MM.1S (cell line): ENCODE measurements around the gene TJP2.

Source experiments
- DNase-seq: peaks from one replicate; pipeline ENCODE4 v3.0.0-alpha.2; 2015
- H2AFZ ChIP-seq: fragments of 300-600 bp; sonication (generic); 2 replicates; pipeline ENCODE4 v1.6.0; 2016; ENCODE audit warnings: antibody characterized with exemption, low read length
- H3F3A ChIP-seq: fragments of 300-600 bp; sonication (generic); 2 replicates; pipeline ENCODE4 v1.6.1; 2016; ENCODE audit warnings: mild to moderate bottlenecking, antibody characterized with exemption, low read length, moderate library complexity, mixed read lengths; ENCODE audit not compliant: insufficient read depth
- H3K27ac ChIP-seq: fragments of 300-600 bp; sonication (generic); 2 replicates; pipeline ENCODE4 v1.5.1; 2016; ENCODE audit warnings: mild to moderate bottlenecking, low read length
- H3K27me3 ChIP-seq: fragments of 300-600 bp; sonication (generic); replicated peaks from 2 replicates; pipeline ENCODE4 v1.6.0; 2016; ENCODE audit warnings: low read length; ENCODE audit not compliant: insufficient read depth
- H3K36me3 ChIP-seq: fragments of 300-600 bp; sonication (generic); replicated peaks from 2 replicates; pipeline ENCODE4 v1.6.1; 2016; ENCODE audit warnings: mild to moderate bottlenecking, low read length, mixed read lengths; ENCODE audit not compliant: insufficient read depth
- H3K4me1 ChIP-seq: fragments of 300-600 bp; sonication (generic); 2 replicates; pipeline ENCODE4 v1.6.1; 2016; ENCODE audit warnings: low read length, mixed read lengths
- H3K4me2 ChIP-seq: fragments of 300-600 bp; sonication (generic); 2 replicates; pipeline ENCODE4 v1.6.0; 2016; ENCODE audit warnings: low read depth, low read length
- H3K4me3 ChIP-seq: fragments of 300-600 bp; sonication (generic); 2 replicates; pipeline ENCODE4 v1.5.1; 2016; ENCODE audit warnings: low read length, mixed read lengths
- H3K79me2 ChIP-seq: fragments of 300-600 bp; sonication (generic); 2 replicates; pipeline ENCODE4 v1.6.1; 2016; ENCODE audit warnings: mixed run types, low read length, mixed read lengths
- H3K9ac ChIP-seq: fragments of 300-600 bp; sonication (generic); 2 replicates; pipeline ENCODE4 v1.6.1; 2016; ENCODE audit warnings: low read length, mixed read lengths
- H3K9me2 ChIP-seq: fragments of 300-600 bp; sonication (generic); replicated peaks from 2 replicates; pipeline ENCODE4 v1.6.1; 2016; ENCODE audit warnings: mild to moderate bottlenecking, low read length, mixed read lengths; ENCODE audit not compliant: insufficient read depth
- H3K9me3 ChIP-seq: fragments of 300-600 bp; sonication (generic); replicated peaks from 2 replicates; pipeline ENCODE4 v1.6.1; 2016; ENCODE audit warnings: mild to moderate bottlenecking, low read length, mixed read lengths; ENCODE audit not compliant: insufficient read depth
- H4K20me1 ChIP-seq: fragments of 300-600 bp; sonication (generic); 2 replicates; pipeline ENCODE4 v1.6.1; 2016; ENCODE audit warnings: mild to moderate bottlenecking, low read length, moderate library complexity, mixed read lengths; ENCODE audit not compliant: insufficient read depth
- CTCF ChIP-seq: fragments of 300-600 bp; sonication (generic); IDR thresholded peaks from 2 replicates; pipeline ENCODE4 v1.5.1; 2016; ENCODE audit warnings: antibody characterized with exemption, low read length, mixed read lengths
- EZH2 ChIP-seq: fragments of 300-600 bp; sonication (generic); optimal IDR thresholded peaks from 2 replicates; pipeline ENCODE3; 2017; ENCODE audit warnings: low read depth, mild to moderate bottlenecking, antibody characterized with exemption, low read length, mixed read lengths
- EZH2phosphoT487 ChIP-seq: fragments of 300-600 bp; sonication (generic); IDR thresholded peaks from 2 replicates; pipeline ENCODE4 v1.6.1; 2018; ENCODE audit warnings: antibody characterized with exemption, low read length

TJP2 gene

DNA sequence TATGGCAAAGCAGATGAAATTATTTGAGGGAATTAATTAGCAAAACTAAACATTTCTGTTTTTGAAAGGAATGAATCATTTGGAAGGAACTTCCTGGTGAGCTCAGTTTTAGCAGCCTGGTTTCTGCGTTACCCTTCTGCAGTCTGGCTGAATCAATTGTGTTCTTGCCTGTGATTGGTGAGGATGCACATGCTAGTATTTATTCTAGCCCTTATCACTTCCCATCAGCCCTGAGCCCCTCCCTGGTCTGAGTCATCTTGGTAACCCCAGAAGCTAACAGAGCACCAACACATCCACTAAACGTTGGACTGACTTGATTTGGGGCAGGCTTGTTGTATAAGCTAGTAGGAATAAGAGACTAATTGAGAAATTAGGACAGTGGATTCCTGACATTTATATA, 6.6 kb downstream of the TJP2 start:
- Histone ChIP-seq H3K79me2 (peaks cover 91% of the 10 kb centered on the region), H2AFZ (no peak overlapping the region), H3K36me3 (no peaks in the 10 kb centered on the region), H3K27me3 (no peaks in the 10 kb centered on the region), H3K9ac (no peak overlapping the region), H3K4me2 (no peak overlapping the region), H3K4me3 (no peak overlapping the region), H4K20me1 (no peaks in the 10 kb centered on the region), H3F3A (no peaks in the 10 kb centered on the region; the same call in 1 of the 2 replicates), H3K4me1 (peaks cover 9% of the 10 kb centered on the region), H3K9me3 (no peaks in the 10 kb centered on the region), H3K9me2 (no peaks in the 10 kb centered on the region), H3K27ac (no peak overlapping the region)
- DNase-seq = no peak
- TF ChIP-seq EZH2phosphoT487 (no peak), CTCF (no peak), EZH2 (no peak)

GRCh38 chr9:69181908-69182353, 7.9 kb downstream of the TJP2 start:
- H3K79me2 ChIP-seq = peaks cover 89% of the 10 kb centered on the region
- no peaks in the 10 kb centered on the region for H3K9me3 ChIP-seq
- no peaks in the 10 kb centered on the region for H4K20me1 ChIP-seq
- H3K4me3 ChIP-seq = no peak overlapping the region
- no peaks in the 10 kb centered on the region for H3K9me2 ChIP-seq
- no peaks in the 10 kb centered on the region for H3K27me3 ChIP-seq
- TF ChIP-seq EZH2 (no peak), EZH2phosphoT487 (no peak), CTCF (no peak)
- no peaks in the 10 kb centered on the region for H3F3A ChIP-seq
- H3K27ac ChIP-seq = no peak overlapping the region
- no peak for DNase-seq
- no peak overlapping the region for H2AFZ ChIP-seq
- no peak overlapping the region for H3K4me2 ChIP-seq
- no peaks in the 10 kb centered on the region for H3K36me3 ChIP-seq
- H3K9ac ChIP-seq = no peak overlapping the region
- no peaks in the 10 kb centered on the region; the same call in 1 of the 2 replicates for H3K4me1 ChIP-seq

DNA sequence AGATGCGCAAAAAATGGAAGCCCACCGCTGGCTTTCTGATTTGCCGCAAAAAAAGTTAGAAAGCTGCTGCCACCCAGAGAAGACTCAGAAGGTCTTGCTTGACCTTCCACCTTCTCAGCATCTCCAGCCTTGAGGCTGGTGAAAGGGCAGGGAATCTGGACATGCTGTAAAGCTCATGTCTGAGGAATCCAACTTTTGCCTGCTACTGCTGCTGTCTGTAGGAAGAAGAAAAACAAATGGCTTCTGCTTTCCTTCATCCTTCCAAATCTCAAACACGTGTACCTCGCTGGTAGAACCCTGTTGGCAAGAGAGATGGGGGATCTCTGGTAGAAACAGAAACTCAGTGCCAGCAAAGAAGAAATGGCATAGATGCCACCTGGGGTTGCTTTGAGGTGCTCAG, 10.2 kb downstream of the TJP2 start:
- no peaks in the 10 kb centered on the region for H3F3A ChIP-seq
- H3K9me2 ChIP-seq = no peaks in the 10 kb centered on the region
- no peak overlapping the region for H3K4me3 ChIP-seq
- no peaks in the 10 kb centered on the region for H3K9me3 ChIP-seq
- H4K20me1 ChIP-seq = peaks cover 12% of the 10 kb centered on the region; the same call in 1 of the 2 replicates
- no peak for TF ChIP-seq EZH2
- no peak for TF ChIP-seq EZH2phosphoT487
- no peak for TF ChIP-seq CTCF
- H3K27me3 ChIP-seq = no peaks in the 10 kb centered on the region
- H2AFZ ChIP-seq = no peak overlapping the region
- H3K27ac ChIP-seq = no peak overlapping the region
- no peak overlapping the region for H3K4me2 ChIP-seq
- no peak overlapping the region for H3K9ac ChIP-seq
- peaks cover 86% of the 10 kb centered on the region for H3K79me2 ChIP-seq
- H3K36me3 ChIP-seq = no peaks in the 10 kb centered on the region
- DNase-seq = no peak
- H3K4me1 ChIP-seq = no peaks in the 10 kb centered on the region
